GM12872 (cell line): ENCODE results near the gene COPB1.

ENCODE experiments used
- CTCF ChIP-seq: IDR thresholded peaks from 3 replicates; pipeline ENCODE4 v1.5.1; 2011; ENCODE audit warnings: low read depth, mild to moderate bottlenecking, low read length, moderate library complexity; ENCODE audit not compliant: insufficient read depth

The COPB1 gene

DNA sequence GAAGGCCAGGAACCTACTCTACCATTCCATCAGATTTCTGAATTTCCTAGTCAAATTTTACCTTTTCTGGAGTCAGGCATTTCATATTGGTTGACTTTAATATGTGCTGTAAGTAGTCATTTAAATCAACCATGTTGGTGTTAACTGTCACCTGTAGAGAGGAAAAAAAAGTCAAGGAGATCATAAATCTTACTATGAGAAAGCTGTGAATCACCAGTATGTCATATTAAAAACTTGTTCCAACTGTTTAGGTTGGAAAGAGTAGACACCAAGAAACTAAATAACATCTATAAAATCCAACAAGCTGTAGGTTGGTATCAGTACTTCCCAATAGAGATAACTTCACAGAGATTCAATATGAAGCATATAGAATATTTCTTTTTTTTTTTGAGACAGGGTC is 39.5 kb downstream of the COPB1 start:
- TF ChIP-seq CTCF, result no peak

DNA sequence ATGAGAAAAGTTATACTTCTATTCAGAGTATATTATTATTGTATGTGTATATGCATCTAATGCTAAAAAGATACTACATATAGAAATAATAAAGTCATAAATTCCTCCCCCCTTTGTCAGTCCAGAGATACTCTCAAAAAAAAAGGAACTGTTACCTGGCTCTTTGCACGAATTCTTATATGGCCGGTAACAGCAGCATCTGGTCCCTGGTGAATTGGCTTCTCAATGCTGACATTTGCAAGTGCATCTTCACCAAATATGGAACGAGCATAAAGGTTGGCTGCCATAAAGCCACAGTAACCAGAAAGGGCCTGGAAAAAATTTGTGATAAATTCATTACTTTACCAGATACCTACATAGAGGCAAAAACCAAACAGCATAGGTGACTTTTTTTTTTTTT is 41.2 kb downstream of the COPB1 start:
- no peak for TF ChIP-seq CTCF

DNA sequence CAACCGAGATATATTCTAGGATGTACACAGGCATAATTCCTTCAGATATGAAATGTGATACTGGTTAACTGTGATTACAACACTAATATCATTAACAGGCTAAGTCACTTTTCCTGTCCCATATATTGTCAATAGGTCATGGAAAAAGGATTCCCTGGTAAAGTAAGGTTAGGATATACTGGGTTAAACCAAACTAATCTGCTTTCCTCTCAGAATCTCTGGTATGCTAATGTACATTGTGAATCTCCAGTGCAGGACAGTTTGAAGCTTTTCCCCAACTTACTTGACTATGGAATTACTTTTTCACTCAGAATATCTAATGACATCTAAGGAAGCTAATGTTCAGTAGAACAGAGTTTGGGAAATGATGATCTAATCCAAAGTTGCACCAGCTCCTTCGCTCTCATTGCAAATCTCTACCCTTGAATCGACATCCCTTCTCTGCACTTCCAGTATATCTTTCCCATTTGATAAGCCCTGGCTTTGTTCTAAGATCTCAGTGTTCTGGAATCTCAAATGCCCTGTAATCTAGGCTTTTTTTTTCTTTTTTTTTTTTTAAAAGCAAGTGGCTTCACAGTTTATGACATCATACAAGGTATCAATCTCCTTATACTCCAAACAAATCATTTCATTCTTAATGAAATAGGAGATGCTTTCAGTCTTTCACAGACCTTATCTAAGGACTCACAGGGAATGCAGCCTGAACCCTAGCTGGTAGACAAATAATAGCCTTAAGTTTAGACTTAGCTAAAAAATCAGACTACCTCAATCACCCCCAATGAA is 43.8 kb downstream of the COPB1 start:
- TF ChIP-seq CTCF, result no peak

GRCh38 chr11:14454861-14455632 is 44.6 kb downstream of the COPB1 start:
- TF ChIP-seq CTCF, result peak; percentile 55

GRCh38 chr11:14451825-14452224 is 47.8 kb downstream of the COPB1 start:
- TF ChIP-seq CTCF, result no peak

DNA sequence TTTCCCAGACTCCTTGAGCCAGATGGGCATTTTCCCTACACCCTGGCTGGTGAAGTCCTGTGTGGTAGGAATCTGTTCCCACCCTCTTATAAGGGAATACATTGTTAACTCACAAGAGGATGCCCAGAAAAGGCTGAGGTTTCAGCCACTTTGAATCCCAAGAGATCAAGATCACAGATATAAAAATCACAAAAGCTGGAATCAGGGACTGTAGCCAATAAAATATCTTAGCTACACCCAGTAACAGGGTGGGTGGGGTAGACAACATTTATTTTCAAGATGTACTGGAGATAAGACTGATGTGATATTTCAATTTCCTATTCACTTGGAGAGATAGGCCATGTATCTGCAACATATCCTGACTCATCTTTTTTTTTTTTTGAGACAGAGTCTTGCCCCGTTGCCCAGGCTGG is 50.3 kb downstream of the COPB1 start:
- TF ChIP-seq CTCF, result no peak

DNA sequence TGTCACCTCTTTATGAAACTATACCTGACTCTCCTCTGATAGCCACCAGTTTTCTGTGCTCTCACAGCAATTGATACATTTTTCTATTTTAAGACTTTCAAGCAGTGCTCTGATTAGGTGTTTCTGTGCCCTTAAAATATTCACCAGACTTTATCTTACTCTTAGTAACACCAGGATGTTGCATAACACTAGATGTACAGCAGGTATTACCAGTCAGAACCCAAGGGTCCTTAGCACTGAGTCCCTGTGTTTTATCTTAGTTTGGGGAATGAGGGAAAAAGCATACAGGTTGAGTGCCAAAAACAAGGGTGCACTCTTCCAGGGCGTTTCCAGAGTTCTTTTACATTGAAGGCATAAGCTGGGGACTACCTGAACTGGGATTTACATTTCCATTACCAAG is 51.4 kb downstream of the COPB1 start:
- TF ChIP-seq CTCF, result no peak
